ENCODE results near the gene CRIP2. TPM values are rescaled to one million over a fixed set of nuclear protein-coding genes. Genes with fewer than 3 reads are reported as not detected.

CRIP2 gene
- total and polyA plus RNA-seq, 7 donors = 23.1 to 71.8 (median 32.2) TPM

- TF ChIP-seq CTCF (IDR thresholded peaks at IDR 0.05) = no peak
- Histone ChIP-seq H3K9me3 (no peaks in the 10 kb centered on the region), H3K27me3 (ENCODE audit: insufficient read depth in 3 of 3, low read length in 2 of 3) (no peaks in the 10 kb centered on the region), H3K4me3 (no peak overlapping the region), H3K27ac (no peak overlapping the region), H3K36me3 (ENCODE audit: insufficient read depth in 1 of 2, low read depth in 1 of 2) (peaks cover 6 to 76% of the 10 kb centered on the region in 2 donors), H3K4me1 (peaks cover 6% of the 10 kb centered on the region)
- no peak for DNase-seq
- intact Hi-C loops (cut with DNase I) = no loop called here
- no peak for ATAC-seq
- 88 to 90% (median 89%) methylated on average over 9 to 14 of the region's 14 CpGs for WGBS, 3 donors
Observed at GRCh38 chr14:105452963-105453362, 21.7 kb upstream of the CRIP2 start.

DNA sequence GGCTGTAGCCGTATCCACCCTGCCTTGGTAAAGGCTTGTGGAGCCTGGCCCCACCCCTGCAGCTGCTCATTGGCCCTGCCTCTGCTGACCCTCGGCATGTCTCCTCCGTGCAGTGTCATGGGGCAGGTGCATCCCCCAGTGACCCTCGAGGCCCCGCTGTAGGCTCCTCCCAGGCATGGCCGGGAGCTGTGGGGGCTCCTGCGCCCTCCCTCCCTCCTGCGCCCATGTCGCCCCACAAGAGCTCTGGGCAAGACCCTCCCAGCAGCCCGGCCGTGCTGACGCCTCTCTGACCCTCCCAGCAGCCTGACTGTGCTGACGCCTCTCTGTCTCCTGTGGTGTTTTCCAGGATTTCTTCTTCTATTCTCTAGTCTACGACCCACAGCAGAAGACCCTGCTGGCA lies 20.8 kb upstream of the CRIP2 start:
- no peak for ATAC-seq
- Histone ChIP-seq H3K9me3 (no peaks in the 10 kb centered on the region), H3K27me3 (ENCODE audit: insufficient read depth in 3 of 3, low read length in 2 of 3) (no peaks in the 10 kb centered on the region), H3K36me3 (ENCODE audit: insufficient read depth in 1 of 2, low read depth in 1 of 2) (peaks cover 6 to 80% of the 10 kb centered on the region in 2 donors), H3K4me1 (peaks cover 4% of the 10 kb centered on the region), H3K4me3 (no peak overlapping the region), H3K27ac (no peak overlapping the region)
- 80 to 82% (median 80%) methylated on average over 13 to 14 of the region's 14 CpGs for WGBS, 3 donors
- no peak for DNase-seq
- no peak for TF ChIP-seq CTCF (IDR thresholded peaks at IDR 0.05)
- intact Hi-C loops (cut with DNase I) = no loop called here

- Histone ChIP-seq H3K9me3 (no peaks in the 10 kb centered on the region), H3K36me3 (ENCODE audit: insufficient read depth in 1 of 2, low read depth in 1 of 2) (peaks cover 6 to 77% of the 10 kb centered on the region in 2 donors), H3K27me3 (ENCODE audit: insufficient read depth in 3 of 3, low read length in 2 of 3) (no peaks in the 10 kb centered on the region), H3K27ac (no peak overlapping the region), H3K4me1 (no peaks in the 10 kb centered on the region), H3K4me3 (no peak overlapping the region)
- no peak for DNase-seq
- no peak for TF ChIP-seq CTCF (IDR thresholded peaks at IDR 0.05)
- ATAC-seq = no peak
- intact Hi-C loops (cut with DNase I) = no loop called here
- 92% methylated on average over 22 of the region's 22 CpGs for WGBS, 3 donors
Observed at GRCh38 chr14:105455086-105455640, 19.5 kb upstream of the CRIP2 start.

DNA sequence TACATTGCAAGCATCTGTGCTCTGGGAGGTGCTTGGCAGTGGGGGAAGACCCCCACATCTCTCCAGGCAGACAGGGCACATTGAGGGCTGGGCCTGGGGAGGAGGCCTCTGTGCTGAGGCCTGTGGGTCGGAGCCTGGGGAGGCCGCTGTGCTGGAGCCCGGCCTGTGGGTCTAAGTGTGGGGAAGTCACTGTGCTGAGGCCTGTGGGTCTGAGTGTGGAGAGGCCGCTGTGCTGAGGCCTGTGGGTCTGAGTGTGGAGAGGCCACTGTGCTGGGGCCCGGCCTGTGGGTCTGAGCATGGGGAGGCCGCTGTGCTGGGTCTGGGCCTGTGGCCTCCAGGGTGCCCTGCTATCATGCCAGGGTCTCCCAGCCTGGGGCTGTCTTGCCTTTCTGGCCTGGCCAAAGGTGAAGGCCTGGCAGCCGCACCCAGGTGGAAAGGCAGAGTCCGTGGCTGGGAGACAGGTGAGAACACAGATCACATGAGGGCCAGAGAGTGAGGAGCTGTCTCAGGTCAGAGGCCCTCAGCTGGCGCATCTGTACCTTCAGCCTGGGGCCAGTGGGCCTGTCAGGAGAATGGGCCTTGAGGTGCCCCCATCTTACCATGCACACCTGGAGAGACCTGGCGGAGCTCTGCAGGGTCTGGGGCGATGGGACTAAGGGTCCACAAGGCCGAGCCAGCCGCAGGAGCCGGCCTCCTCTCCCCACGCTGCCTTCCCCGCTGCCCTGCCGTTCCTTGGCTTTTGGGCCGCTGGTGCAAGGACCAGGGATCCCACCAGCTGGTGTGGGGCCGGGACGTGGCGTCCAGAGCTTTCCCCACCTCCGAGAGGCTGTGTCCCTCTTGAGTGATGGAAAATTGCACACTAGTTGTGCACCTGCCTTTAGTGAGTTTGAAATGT lies 18.6 kb upstream of the CRIP2 start:
- Histone ChIP-seq H3K36me3 (ENCODE audit: insufficient read depth in 1 of 2, low read depth in 1 of 2) (peaks cover 6 to 77% of the 10 kb centered on the region in 2 donors), H3K9me3 (no peaks in the 10 kb centered on the region), H3K4me3 (no peak overlapping the region), H3K27ac (no peak overlapping the region), H3K4me1 (no peaks in the 10 kb centered on the region), H3K27me3 (ENCODE audit: insufficient read depth in 3 of 3, low read length in 2 of 3) (no peaks in the 10 kb centered on the region)
- ATAC-seq (no peak), DNase-seq (no peak)
- intact Hi-C loops (cut with DNase I) = no loop called here
- 89 to 95% (median 90%) methylated on average over 19 to 22 of the region's 22 CpGs for WGBS, 3 donors
- no peak for TF ChIP-seq CTCF (IDR thresholded peaks at IDR 0.05)
